Left ventricle myocardium inferior (tissue), 1 donor: ENCODE measurements around the gene RYR1. TPM values are rescaled to one million over a fixed set of nuclear protein-coding genes. Genes with fewer than 3 reads are reported as not detected.

ENCODE experiments used
- DNase-seq: peaks from one replicate; pipeline ENCODE4 v3.0.0-alpha.2; 2020
- H3K27ac ChIP-seq: fragments of 200-600 bp; replicated peaks from 2 replicates; pipeline ENCODE4 v1.8.0; 2021
- H3K27me3 ChIP-seq: fragments of 200-600 bp; 2 replicates; pipeline ENCODE4 v1.8.0; 2021; ENCODE audit warnings: low read depth
- H3K36me3 ChIP-seq: fragments of 200-600 bp; 2 replicates; pipeline ENCODE4 v1.8.0; 2021
- H3K4me1 ChIP-seq: fragments of 200-600 bp; 2 replicates; pipeline ENCODE4 v1.8.0; 2021
- H3K4me3 ChIP-seq: fragments of 200-600 bp; 2 replicates; pipeline ENCODE4 v1.8.0; 2021; ENCODE audit warnings: mild to moderate bottlenecking, moderate library complexity
- H3K9me3 ChIP-seq: fragments of 200-600 bp; replicated peaks from 2 replicates; pipeline ENCODE4 v1.8.0; 2021
- intact Hi-C: fragments of 100-400 bp; cut with micrococcal nuclease; formaldehyde crosslinking; loops from one replicate; pipeline ENCODE4 v1.11.0; 2022
- total RNA-seq: library from RNA; stranded (reverse); fragmentation: NEBNext Ultra II Directional; extraction: Animal tissue kit (Norgen Biotek cat#: 25700); gene quantifications from one replicate; pipeline ENCODE4 v1.2.1, GENCODE V29; 2021
- TF ChIP-seq, protein P1 (sequence below): fragments of 200-600 bp; IDR thresholded peaks from 2 replicates; pipeline ENCODE4 v1.8.0; 2021; ENCODE audit warnings: antibody characterized with exemption, mild to moderate bottlenecking, borderline replicate concordance
- donor health status: DM: no; HTN: yes; CAD: no; lungs with severe emphysema.

The RYR1 gene
- total RNA-seq, 1 donor from 2014 or later: 0.74 TPM

GRCh38 chr19:38389101-38389925 is 44.2 kb upstream of the RYR1 start:
- Histone ChIP-seq H3K9me3 (no peaks in the 10 kb centered on the region), H3K4me3 (peak overlapping the region; percentile 66), H3K27ac (peak overlapping the region; percentile 15), H3K27me3 (peaks cover 50% of the 10 kb centered on the region), H3K36me3 (peaks cover 22% of the 10 kb centered on the region), H3K4me1 (peaks cover 45% of the 10 kb centered on the region)
- intact Hi-C loops: no loop called here
- TF ChIP-seq, protein P1, sequence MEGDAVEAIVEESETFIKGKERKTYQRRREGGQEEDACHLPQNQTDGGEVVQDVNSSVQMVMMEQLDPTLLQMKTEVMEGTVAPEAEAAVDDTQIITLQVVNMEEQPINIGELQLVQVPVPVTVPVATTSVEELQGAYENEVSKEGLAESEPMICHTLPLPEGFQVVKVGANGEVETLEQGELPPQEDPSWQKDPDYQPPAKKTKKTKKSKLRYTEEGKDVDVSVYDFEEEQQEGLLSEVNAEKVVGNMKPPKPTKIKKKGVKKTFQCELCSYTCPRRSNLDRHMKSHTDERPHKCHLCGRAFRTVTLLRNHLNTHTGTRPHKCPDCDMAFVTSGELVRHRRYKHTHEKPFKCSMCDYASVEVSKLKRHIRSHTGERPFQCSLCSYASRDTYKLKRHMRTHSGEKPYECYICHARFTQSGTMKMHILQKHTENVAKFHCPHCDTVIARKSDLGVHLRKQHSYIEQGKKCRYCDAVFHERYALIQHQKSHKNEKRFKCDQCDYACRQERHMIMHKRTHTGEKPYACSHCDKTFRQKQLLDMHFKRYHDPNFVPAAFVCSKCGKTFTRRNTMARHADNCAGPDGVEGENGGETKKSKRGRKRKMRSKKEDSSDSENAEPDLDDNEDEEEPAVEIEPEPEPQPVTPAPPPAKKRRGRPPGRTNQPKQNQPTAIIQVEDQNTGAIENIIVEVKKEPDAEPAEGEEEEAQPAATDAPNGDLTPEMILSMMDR: no peak
- DNase-seq: no peak

DNA sequence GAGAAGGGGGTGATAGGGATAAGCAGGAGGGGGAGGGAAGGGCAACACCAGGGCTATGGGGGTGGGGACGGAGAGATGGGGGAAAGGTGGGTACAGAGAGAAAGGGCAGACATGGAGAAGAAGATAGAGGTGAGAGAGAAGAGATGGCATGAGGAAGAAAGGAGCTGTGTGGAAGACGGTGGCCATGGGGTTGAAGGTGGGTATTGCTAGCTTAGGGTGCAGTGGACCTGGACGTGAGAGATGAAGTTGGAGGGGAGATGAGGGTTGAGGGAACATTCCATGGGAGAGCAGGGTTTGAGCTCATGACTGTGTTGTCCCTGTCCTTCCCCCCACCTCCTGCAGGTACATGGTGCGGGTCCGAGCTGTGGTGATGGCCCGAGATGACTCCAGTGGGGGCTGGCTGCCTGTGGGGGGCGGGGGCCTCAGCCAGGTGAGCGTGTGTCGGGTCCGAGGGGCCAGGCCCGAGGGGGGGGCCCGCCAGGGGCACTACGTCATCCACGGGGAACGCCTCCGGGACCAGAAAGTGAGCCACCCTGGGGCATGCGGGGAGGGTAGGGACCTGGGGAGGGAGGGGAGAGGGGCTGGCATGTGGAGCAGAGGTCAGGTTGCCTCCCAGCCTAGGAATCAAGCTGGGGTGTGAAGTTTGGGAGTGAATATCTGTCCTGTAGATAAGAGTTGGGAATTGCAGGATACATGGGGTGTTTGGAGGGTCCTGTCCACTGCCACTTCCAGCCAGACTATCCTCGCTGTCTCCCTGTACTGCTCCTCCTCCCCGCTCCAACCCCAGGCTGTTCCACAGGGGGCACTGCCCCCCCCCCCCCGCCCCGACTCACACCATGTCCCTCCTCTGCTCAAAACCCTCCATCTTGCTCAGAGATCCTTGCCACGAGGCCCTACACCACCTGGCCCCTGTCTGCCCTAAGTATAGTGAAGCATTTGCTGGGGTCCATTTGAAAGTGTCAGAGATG is 43.2 kb upstream of the RYR1 start:
- H3K4me3 ChIP-seq: no peak overlapping the region
- no peak overlapping the region for H3K27ac ChIP-seq
- H3K36me3 ChIP-seq: peaks cover 12% of the 10 kb centered on the region
- intact Hi-C loops: no loop called here
- DNase-seq: no peak
- H3K9me3 ChIP-seq: no peaks in the 10 kb centered on the region
- peaks cover 48% of the 10 kb centered on the region for H3K4me1 ChIP-seq
- peaks cover 50% of the 10 kb centered on the region for H3K27me3 ChIP-seq
- TF ChIP-seq, protein P1: no peak

DNA sequence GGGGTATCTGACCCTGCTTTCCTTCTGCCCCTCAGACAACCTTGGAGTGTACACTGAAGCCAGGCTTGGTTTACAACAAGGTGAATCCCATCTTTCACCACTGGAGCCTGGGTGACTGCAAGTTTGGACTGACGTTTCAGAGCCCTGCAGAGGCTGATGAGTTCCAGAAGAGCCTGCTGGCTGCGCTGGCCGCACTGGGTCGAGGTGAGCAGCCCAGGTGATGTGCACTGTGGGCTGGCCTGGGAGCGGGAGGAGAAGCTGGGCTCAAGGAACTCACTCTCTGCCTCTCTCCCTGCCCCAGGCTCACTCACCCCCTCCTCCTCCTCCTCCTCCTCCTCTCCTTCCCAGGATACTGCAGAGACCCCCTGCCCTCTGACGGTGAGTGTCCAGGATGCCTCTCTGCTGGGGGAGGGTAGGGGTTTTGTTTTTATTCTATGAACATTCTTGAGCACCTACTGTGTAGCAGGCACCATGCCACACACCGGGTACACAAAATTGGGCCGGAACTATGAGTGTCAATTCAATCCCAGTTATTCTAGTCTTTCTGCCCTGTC is 41.5 kb upstream of the RYR1 start:
- intact Hi-C loops: no loop called here
- Histone ChIP-seq H3K27me3 (peaks cover 50% of the 10 kb centered on the region), H3K9me3 (no peaks in the 10 kb centered on the region), H3K4me3 (no peak overlapping the region), H3K4me1 (peaks cover 31% of the 10 kb centered on the region), H3K36me3 (no peaks in the 10 kb centered on the region), H3K27ac (no peak overlapping the region)
- TF ChIP-seq, protein P1: no peak
- no peak for DNase-seq

DNA sequence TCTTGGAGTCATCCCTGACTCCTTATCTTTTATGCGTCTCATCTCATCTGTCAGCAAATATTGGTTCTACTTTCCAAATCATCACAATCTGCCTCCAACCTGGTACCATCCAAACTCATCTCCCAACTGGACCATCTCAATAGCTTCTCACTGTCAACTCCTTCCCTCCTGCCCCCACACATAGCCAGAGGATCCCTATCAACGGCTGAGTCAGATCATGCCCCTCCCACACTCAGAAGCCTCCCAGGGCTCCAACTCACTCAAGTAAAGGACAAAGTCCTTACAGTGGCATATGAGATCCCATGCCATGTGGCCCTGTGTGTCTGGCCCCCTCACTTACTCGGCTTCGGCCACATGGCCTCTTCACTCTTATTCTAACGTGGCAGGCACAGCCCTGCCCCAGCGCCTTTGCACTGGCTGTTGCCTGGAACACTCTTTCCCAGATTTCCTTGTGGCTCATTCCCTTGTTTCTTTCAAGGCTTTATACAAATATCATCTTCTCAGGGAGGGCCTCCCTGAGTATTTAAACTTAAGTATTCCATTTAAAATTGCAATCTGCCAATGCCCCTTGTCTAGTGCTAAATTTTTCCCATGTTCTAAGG is 40.7 kb upstream of the RYR1 start:
- DNase-seq: no peak
- intact Hi-C loops: no loop called here
- no peak overlapping the region for H3K27ac ChIP-seq
- H3K27me3 ChIP-seq: peaks cover 50% of the 10 kb centered on the region
- H3K4me1 ChIP-seq: peaks cover 23% of the 10 kb centered on the region
- no peaks in the 10 kb centered on the region for H3K9me3 ChIP-seq
- H3K36me3 ChIP-seq: no peaks in the 10 kb centered on the region
- H3K4me3 ChIP-seq: no peak overlapping the region
- TF ChIP-seq, protein P1: no peak

DNA sequence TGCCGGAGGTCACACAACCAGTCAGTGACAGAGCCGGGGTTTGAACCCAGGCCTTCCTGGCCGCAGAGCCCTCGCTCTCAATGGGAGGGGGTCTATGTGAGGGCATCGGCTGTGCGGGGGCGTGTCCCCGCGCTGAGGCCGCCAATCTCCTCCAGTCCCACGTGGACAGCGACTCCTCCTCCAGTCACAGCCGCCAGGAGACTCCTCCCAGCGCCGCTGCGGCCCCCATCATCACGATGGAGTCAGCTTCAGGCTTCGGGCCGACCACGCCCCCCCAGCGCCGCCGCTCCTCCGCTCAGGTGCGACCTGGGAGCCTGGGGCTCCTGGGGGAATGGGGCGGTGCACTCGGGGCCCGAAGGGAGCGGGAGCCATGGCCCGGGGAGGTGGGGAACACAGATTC is 39.0 kb upstream of the RYR1 start:
- H3K27me3 ChIP-seq: peaks cover 61% of the 10 kb centered on the region
- H3K36me3 ChIP-seq: no peaks in the 10 kb centered on the region
- H3K9me3 ChIP-seq: no peaks in the 10 kb centered on the region
- no peak for DNase-seq
- TF ChIP-seq, protein P1: no peak
- no peak overlapping the region for H3K27ac ChIP-seq
- peaks cover 6% of the 10 kb centered on the region for H3K4me1 ChIP-seq
- intact Hi-C loops: no loop called here
- H3K4me3 ChIP-seq: no peak overlapping the region
